Measurements from ENCODE around the gene SLC30A1. TPM values are rescaled to one million over a fixed set of nuclear protein-coding genes. Genes with fewer than 3 reads are reported as not detected.

SLC30A1 gene
- total RNA-seq, 5 donors from 2014 or later (not counting 1 experiment from before 2014, with no cell fraction given) = 4.7 to 11.8 (median 9.4) TPM

DNA sequence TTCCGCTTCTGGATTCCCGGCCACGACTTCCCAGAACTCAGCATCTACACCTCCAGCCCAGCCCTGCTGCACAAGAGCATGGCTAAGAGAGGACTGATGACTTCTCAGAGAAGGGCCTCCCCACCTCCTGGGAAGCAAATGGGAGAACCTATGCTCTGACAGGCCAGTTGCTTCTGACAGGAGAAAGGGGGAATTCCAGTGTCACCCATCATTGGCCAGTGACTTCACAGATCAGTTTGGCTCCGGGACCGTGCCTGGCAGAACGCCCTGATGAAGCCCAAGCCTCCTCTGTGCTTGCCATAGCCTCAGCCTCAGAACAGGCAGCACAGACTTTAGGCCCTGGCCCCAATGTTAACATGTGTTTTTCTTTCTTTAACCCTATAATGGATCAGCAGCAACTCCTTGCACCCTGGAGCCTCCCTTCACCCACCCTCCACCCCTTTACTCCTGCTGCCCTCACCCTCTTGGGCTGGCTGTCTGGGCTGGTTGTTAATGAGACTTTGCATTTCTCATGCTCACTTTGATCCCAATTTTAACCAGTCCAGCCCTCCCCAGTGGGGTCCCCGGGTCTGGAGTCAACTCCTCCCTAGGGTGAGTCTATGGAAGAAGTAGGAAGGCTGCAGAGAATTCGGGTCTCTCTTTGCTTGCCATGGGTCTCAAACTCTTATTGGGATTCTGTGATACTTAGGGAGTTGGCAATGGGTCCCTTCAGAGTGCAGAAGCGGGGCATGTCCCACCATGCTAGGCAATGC, 42.7 kb upstream of the SLC30A1 start:
- Mint-ChIP-seq H3K9me3 (no peaks in the 10 kb centered on the region), H3K36me3 (no peaks in the 10 kb centered on the region), H3K4me3 (no peak overlapping the region), H3K4me1 (peaks cover 6 to 10% (median 8%) of the 10 kb centered on the region in 3 donors), H3K27me3 (no peaks in the 10 kb centered on the region), H3K27ac (no peak overlapping the region)
- H3K27me3 ChIP-seq (replicated peaks in 1 of 2; ENCODE audit: control insufficient read depth in 2 of 2, extremely low read depth in 1 of 2, insufficient read depth in 2 of 2, low read length in 1 of 2) = no peaks in the 10 kb centered on the region
- no peak for ATAC-seq (replicated peaks in 1 of 4)
- no peak for DNase-seq
- H3K9me3 ChIP-seq = no peaks in the 10 kb centered on the region
- ChIA-PET POLR2A (no interaction called here), CTCF (no interaction called here)
- 94% methylated on average over 3 of the region's 9 CpGs for WGBS (ENCODE audit: insufficient coverage)
- H3K4me3 ChIP-seq (ENCODE audit: control insufficient read depth in 1 of 2, extremely low read depth in 1 of 2, low read length in 1 of 2) = no peak overlapping the region
- H3K4me1 ChIP-seq (ENCODE audit: control insufficient read depth in 1 of 2, extremely low read depth in 1 of 2, insufficient read depth in 2 of 2, low read length in 2 of 2) = no peaks in the 10 kb centered on the region
- no peak overlapping the region for H3K27ac ChIP-seq (ENCODE audit: low read length)
- no peaks in the 10 kb centered on the region for H3K36me3 ChIP-seq (ENCODE audit: control insufficient read depth in 2 of 2, extremely low read depth in 1 of 2, insufficient read depth in 1 of 2, low read length in 1 of 2)

DNA sequence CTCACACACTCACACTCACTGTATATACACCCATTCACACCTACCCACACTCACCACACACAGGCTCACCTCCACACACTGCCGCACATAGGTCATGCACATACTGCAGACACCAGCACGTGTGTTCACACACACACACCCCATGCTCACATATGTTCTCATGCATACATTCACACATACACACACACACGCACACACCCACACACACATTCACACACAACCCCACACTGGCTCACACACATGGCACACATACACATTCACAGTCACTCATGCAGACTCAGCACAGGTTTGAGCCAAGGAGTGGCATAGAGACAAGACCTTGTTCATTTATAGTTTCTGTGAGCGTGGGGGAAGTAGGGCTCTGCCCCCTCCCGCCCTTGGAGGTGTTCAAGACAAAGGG, 41.1 kb upstream of the SLC30A1 start:
- ATAC-seq (replicated peaks in 1 of 4) (no peak), DNase-seq (no peak)
- Mint-ChIP-seq H3K27me3 (no peaks in the 10 kb centered on the region), H3K27ac (no peak overlapping the region), H3K4me3 (no peak overlapping the region), H3K36me3 (no peaks in the 10 kb centered on the region), H3K9me3 (no peaks in the 10 kb centered on the region), H3K4me1 (peaks cover 6 to 10% (median 8%) of the 10 kb centered on the region in 3 donors)
- POLR2A ChIA-PET = no interaction called here
- Histone ChIP-seq H3K9me3 (no peaks in the 10 kb centered on the region), H3K4me3 (ENCODE audit: control insufficient read depth in 1 of 2, extremely low read depth in 1 of 2, low read length in 1 of 2) (no peak overlapping the region), H3K27ac (ENCODE audit: low read length) (no peak overlapping the region), H3K36me3 (ENCODE audit: control insufficient read depth in 2 of 2, extremely low read depth in 1 of 2, insufficient read depth in 1 of 2, low read length in 1 of 2) (no peaks in the 10 kb centered on the region), H3K4me1 (ENCODE audit: control insufficient read depth in 1 of 2, extremely low read depth in 1 of 2, insufficient read depth in 2 of 2, low read length in 2 of 2) (no peaks in the 10 kb centered on the region), H3K27me3 (replicated peaks in 1 of 2; ENCODE audit: control insufficient read depth in 2 of 2, extremely low read depth in 1 of 2, insufficient read depth in 2 of 2, low read length in 1 of 2) (no peaks in the 10 kb centered on the region)
- CTCF ChIA-PET = no interaction called here
- 71% methylated on average over 4 of the region's 5 CpGs for WGBS (ENCODE audit: insufficient coverage)

DNA sequence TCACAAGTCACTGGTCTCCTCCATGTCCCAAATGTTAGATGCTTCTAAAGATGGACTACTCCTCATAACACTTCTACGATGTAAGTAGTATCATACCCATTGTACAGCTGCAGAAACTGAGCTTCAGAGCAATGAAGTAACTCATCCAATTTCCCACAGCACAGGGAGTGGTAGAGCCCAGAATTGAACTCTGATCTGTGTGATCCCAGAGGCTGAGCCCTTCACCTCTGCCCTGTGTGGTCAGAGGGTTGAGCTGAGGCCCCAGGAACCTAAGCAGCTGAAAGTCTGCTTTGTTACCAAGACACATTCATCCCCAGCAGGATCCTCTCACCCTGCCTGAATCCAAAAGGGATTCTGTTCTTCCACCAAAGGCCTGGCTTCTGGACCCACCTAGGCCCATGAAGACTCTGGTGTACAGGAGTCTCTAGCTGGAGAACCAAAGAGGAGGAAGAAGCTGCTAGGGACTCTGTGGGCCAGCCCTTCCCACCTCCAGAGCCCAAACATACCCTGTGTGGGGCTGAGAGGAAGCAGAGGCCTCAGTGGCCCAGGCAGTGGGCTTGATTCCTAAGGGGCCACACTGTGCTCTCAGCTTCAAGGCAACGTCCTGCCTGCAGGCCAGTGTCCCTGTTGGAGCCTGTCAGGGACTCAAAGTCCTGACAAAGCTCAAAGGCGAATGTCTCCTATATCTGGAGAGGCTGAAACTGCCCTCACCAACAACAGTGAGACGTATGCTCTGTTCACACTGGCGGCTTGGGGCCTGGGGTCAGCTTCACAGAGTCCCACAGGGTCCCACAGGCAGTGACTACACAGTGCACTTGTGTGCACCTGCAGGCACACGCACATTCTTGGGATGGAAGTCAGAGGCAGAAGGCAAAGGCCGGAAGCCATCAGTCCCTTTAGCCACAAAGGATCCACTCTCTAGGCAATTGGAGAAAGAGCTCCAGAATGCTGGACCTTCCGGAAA, 40.4 kb upstream of the SLC30A1 start:
- no peak overlapping the region for H3K27ac Mint-ChIP-seq
- CTCF ChIA-PET = no interaction called here
- no peaks in the 10 kb centered on the region for H3K9me3 Mint-ChIP-seq

DNA sequence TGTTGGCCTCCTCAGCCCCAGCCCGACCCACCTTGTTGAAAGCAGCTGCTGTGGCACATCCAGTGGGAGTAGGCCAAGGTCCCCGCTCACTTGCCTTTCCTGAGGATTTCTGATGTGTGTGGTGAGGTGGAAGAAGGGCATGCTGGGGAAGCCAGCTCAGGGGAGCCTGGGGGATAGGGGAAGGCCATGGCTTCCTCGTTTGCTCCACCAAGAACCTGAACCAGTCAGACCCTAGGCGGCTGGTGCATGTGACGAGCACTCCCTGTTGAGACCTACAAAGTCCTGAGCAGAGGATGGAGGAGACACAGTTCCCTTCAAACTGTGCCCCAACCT, 38.0 kb upstream of the SLC30A1 start:
- Histone ChIP-seq H3K4me1 (ENCODE audit: control insufficient read depth in 1 of 2, extremely low read depth in 1 of 2, insufficient read depth in 2 of 2, low read length in 2 of 2) (no peaks in the 10 kb centered on the region), H3K4me3 (ENCODE audit: control insufficient read depth in 1 of 2, extremely low read depth in 1 of 2, low read length in 1 of 2) (no peak overlapping the region), H3K27ac (ENCODE audit: low read length) (no peak overlapping the region), H3K27me3 (replicated peaks in 1 of 2; ENCODE audit: control insufficient read depth in 2 of 2, extremely low read depth in 1 of 2, insufficient read depth in 2 of 2, low read length in 1 of 2) (peaks cover 0 to 3% of the 10 kb centered on the region in 2 experiments), H3K36me3 (ENCODE audit: control insufficient read depth in 2 of 2, extremely low read depth in 1 of 2, insufficient read depth in 1 of 2, low read length in 1 of 2) (no peaks in the 10 kb centered on the region), H3K9me3 (no peaks in the 10 kb centered on the region)
- CTCF ChIA-PET = interaction anchor here (0.5 to 0.6 kb wide), 2 partner anchors 22 to 35 kb away, joined by 3 to 9 read pairs; no protein-coding TSS in a partner anchor
- ATAC-seq (replicated peaks in 1 of 4) (no peak), DNase-seq (no peak)
- no peaks in the 10 kb centered on the region for H3K4me1 Mint-ChIP-seq
- POLR2A ChIA-PET = no interaction called here
- H3K36me3 Mint-ChIP-seq = no peaks in the 10 kb centered on the region
- 94% methylated on average over 4 of the region's 5 CpGs for WGBS (ENCODE audit: insufficient coverage)
- no peaks in the 10 kb centered on the region for H3K27me3 Mint-ChIP-seq
- no peak overlapping the region for H3K27ac Mint-ChIP-seq
- H3K4me3 Mint-ChIP-seq = no peak overlapping the region
- H3K9me3 Mint-ChIP-seq = no peaks in the 10 kb centered on the region

More for the DNA sequence above, 40.4 kb upstream of the SLC30A1 start:
- DNase-seq (no peak), ATAC-seq (replicated peaks in 1 of 4) (no peak)
- Mint-ChIP-seq H3K4me3 (no peak overlapping the region), H3K27me3 (no peaks in the 10 kb centered on the region), H3K36me3 (no peaks in the 10 kb centered on the region), H3K4me1 (peaks cover 6 to 10% (median 8%) of the 10 kb centered on the region in 3 donors)
- Histone ChIP-seq H3K27me3 (replicated peaks in 1 of 2; ENCODE audit: control insufficient read depth in 2 of 2, extremely low read depth in 1 of 2, insufficient read depth in 2 of 2, low read length in 1 of 2) (peaks cover 0 to 3% of the 10 kb centered on the region in 2 experiments), H3K36me3 (ENCODE audit: control insufficient read depth in 2 of 2, extremely low read depth in 1 of 2, insufficient read depth in 1 of 2, low read length in 1 of 2) (no peaks in the 10 kb centered on the region), H3K4me1 (ENCODE audit: control insufficient read depth in 1 of 2, extremely low read depth in 1 of 2, insufficient read depth in 2 of 2, low read length in 2 of 2) (no peaks in the 10 kb centered on the region), H3K9me3 (no peaks in the 10 kb centered on the region), H3K27ac (ENCODE audit: low read length) (no peak overlapping the region), H3K4me3 (ENCODE audit: control insufficient read depth in 1 of 2, extremely low read depth in 1 of 2, low read length in 1 of 2) (no peak overlapping the region)
- POLR2A ChIA-PET = no interaction called here
- 86% methylated on average over 5 of the region's 8 CpGs for WGBS (ENCODE audit: insufficient coverage)

DNA sequence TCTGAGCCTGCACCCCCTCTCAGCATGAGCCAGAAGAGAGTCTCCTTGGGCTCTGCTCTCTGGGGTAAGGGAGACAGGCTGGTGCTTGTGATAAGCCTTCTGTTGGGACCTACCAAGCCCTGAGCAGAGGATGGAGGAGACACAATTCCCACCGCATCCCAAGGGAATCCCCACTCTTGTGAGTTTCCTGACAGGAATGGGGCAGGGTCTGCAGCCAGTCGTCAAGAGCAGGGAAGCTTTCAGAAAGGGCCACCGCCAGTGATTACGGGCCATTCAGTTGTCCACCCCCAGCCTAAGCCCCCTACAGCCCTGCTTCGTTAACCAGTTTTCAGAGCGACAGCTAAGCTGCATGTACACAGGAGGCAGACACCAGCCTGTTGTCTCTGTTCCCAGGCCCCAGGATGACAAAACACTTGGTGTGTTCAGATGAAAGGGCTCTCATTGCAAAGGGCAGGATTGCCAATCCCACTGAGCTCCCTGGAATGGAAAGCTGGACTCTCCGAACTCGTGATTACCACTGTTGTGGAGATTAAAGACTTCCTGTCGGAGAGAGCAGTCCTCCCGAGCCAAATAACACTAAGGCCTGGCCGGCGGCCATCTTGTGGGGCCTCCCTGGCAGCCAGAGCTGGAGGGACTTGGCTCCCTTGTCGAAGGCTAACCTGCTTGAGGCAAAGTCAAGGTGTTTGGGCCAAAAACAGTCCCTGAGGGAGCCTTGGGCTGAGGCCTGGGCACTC, 37.4 kb upstream of the SLC30A1 start:
- Histone ChIP-seq H3K9me3 (no peaks in the 10 kb centered on the region), H3K4me1 (ENCODE audit: control insufficient read depth in 1 of 2, extremely low read depth in 1 of 2, insufficient read depth in 2 of 2, low read length in 2 of 2) (no peaks in the 10 kb centered on the region), H3K4me3 (ENCODE audit: control insufficient read depth in 1 of 2, extremely low read depth in 1 of 2, low read length in 1 of 2) (no peak overlapping the region), H3K27ac (ENCODE audit: low read length) (no peak overlapping the region), H3K27me3 (replicated peaks in 1 of 2; ENCODE audit: control insufficient read depth in 2 of 2, extremely low read depth in 1 of 2, insufficient read depth in 2 of 2, low read length in 1 of 2) (peaks cover 0 to 3% of the 10 kb centered on the region in 2 experiments), H3K36me3 (ENCODE audit: control insufficient read depth in 2 of 2, extremely low read depth in 1 of 2, insufficient read depth in 1 of 2, low read length in 1 of 2) (no peaks in the 10 kb centered on the region)
- no peaks in the 10 kb centered on the region for H3K4me1 Mint-ChIP-seq
- H3K9me3 Mint-ChIP-seq = no peaks in the 10 kb centered on the region
- no peak overlapping the region for H3K27ac Mint-ChIP-seq
- ChIA-PET POLR2A (no interaction called here), CTCF (interaction anchor here (0.6 kb wide), 2 partner anchors 34 to 1121 kb away, joined by 3 to 9 read pairs; no protein-coding TSS in a partner anchor)
- H3K4me3 Mint-ChIP-seq = no peak overlapping the region
- no peaks in the 10 kb centered on the region for H3K36me3 Mint-ChIP-seq
- DNase-seq (no peak), ATAC-seq (replicated peaks in 1 of 4) (no peak)
- H3K27me3 Mint-ChIP-seq = no peaks in the 10 kb centered on the region
- 89% methylated on average over 11 of the region's 13 CpGs for WGBS (ENCODE audit: insufficient coverage)

DNA sequence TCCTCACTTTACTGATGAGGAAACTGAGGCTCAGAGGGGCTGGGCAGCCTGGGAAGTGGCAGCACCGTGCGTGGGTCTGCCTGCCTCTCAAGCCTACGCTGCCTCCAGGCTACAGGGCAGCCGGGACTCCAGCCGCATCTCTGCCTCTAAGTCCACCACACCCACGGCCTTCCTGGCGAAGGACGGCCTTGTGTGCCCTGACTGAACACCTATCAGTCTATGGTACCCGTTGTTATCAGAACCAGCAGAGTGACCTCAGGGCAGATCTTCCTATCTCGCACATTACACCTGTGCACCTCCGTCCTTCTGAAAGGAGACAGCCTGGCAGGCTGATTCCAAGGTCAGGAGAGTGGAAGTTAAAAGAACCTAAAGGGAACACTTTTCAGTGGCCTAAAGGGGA, 35.7 kb upstream of the SLC30A1 start:
- DNase-seq (no peak), ATAC-seq (replicated peaks in 1 of 4) (no peak)
- Histone ChIP-seq H3K36me3 (ENCODE audit: control insufficient read depth in 2 of 2, extremely low read depth in 1 of 2, insufficient read depth in 1 of 2, low read length in 1 of 2) (no peaks in the 10 kb centered on the region), H3K9me3 (no peaks in the 10 kb centered on the region), H3K27me3 (replicated peaks in 1 of 2; ENCODE audit: control insufficient read depth in 2 of 2, extremely low read depth in 1 of 2, insufficient read depth in 2 of 2, low read length in 1 of 2) (peaks cover 0 to 3% of the 10 kb centered on the region in 2 experiments), H3K4me1 (ENCODE audit: control insufficient read depth in 1 of 2, extremely low read depth in 1 of 2, insufficient read depth in 2 of 2, low read length in 2 of 2) (no peaks in the 10 kb centered on the region), H3K4me3 (ENCODE audit: control insufficient read depth in 1 of 2, extremely low read depth in 1 of 2, low read length in 1 of 2) (no peak overlapping the region), H3K27ac (ENCODE audit: low read length) (no peak overlapping the region)
- H3K27me3 Mint-ChIP-seq = no peaks in the 10 kb centered on the region
- ChIA-PET POLR2A (no interaction called here), CTCF (interaction anchor here in 1 of 2 donors (0.5 kb wide), 1 partner anchor 1687 kb away, joined by 3 read pairs; no protein-coding TSS in a partner anchor)
- no peaks in the 10 kb centered on the region for H3K36me3 Mint-ChIP-seq
- 94% methylated on average over 6 of the region's 11 CpGs for WGBS (ENCODE audit: insufficient coverage)
- H3K4me1 Mint-ChIP-seq = no peaks in the 10 kb centered on the region
- H3K4me3 Mint-ChIP-seq = no peak overlapping the region
- no peaks in the 10 kb centered on the region for H3K9me3 Mint-ChIP-seq
- H3K27ac Mint-ChIP-seq = no peak overlapping the region
